GM15510 (cell line): ENCODE data around the gene ENO2.

Experiments used
- POLR2A ChIP-seq: IDR thresholded peaks from 3 replicates; pipeline ENCODE4 v1.6.1; 2011; ENCODE audit warnings: borderline replicate concordance; ENCODE audit not compliant: insufficient read length; ENCODE audit errors: extremely low read depth

ENO2 gene

DNA sequence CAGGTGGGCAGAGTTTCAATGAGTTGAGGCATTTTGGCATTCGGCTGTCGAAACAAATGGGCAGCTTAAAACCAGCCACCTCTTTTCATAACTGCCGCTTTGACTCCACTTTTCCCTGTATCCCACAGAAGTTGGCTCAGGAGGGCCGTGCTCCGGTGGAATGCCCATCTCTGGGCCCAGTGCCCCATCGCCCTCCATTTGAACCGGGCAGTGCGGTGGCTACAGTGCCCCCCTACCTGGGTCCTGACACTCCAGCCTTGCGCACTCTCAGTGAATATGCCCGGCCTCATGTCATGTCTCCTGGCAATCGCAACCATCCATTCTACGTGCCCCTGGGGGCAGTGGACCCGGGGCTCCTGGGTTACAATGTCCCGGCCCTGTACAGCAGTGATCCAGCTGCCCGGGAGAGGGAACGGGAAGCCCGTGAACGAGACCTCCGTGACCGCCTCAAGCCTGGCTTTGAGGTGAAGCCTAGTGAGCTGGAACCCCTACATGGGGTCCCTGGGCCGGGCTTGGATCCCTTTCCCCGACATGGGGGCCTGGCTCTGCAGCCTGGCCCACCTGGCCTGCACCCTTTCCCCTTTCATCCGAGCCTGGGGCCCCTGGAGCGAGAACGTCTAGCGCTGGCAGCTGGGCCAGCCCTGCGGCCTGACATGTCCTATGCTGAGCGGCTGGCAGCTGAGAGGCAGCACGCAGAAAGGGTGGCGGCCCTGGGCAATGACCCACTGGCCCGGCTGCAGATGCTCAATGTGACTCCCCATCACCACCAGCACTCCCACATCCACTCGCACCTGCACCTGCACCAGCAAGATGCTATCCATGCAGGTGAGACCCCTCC, 24.2 kb downstream of the ENO2 start:
- TF ChIP-seq POLR2A, result no peak

DNA sequence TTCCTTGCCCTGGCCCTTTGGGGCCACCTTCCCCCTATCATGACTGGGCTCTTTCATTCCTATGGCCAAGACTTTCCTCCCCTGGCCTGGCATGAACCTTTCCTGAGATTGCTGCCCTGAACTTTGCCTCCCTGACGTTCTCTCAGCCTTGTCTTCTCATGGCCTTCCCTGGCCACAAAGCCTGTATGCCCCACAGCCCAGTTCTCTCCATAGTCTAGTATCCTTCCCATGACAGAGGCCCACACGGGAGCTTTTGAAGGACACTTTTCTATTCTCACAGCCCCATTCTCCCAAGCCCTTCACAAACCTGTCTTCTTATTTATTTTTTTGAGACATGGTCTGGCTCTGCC, 24.8 kb downstream of the ENO2 start:
- no peak for TF ChIP-seq POLR2A

DNA sequence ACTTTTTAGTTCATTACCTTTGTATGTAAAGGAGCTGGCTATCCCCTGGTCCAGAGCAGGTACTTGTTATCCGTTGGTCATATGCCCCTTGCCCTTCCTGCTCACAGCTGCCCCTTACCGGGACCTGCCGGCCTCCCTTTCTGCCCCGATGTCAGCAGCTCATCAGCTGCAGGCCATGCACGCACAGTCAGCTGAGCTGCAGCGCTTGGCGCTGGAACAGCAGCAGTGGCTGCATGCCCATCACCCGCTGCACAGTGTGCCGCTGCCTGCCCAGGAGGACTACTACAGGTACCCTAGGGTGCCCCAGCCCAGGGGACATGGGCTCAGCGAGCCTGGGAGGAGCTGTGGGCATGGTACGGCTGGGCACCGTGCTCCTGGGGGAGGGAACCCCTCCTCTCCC, 26.9 kb downstream of the ENO2 start:
- no peak for TF ChIP-seq POLR2A

DNA sequence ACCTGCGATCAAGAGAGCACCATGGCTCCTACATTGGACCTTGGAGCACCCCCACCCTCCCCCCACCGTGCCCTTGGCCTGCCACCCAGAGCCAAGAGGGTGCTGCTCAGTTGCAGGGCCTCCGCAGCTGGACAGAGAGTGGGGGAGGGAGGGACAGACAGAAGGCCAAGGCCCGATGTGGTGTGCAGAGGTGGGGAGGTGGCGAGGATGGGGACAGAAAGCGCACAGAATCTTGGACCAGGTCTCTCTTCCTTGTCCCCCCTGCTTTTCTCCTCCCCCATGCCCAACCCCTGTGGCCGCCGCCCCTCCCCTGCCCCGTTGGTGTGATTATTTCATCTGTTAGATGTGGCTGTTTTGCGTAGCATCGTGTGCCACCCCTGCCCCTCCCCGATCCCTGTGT, 27.4 kb downstream of the ENO2 start:
- TF ChIP-seq POLR2A, result no peak

DNA sequence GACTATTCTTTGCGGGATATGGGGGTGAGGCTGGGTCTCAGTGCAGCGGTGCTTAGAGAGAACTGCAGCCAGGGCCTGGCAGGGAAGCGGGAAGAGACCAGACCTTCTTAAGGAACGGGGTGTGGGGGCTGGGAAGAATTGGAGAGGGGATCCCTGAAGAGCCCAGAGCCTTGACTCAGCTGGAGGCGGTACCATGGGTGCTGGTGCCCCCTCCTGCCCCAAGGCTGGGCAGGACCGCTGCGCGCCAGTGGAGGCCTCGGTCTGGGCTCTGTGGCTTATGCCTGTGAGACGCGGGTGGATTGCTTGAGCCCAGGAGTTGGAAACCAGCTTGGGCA, 27.9 kb downstream of the ENO2 start:
- no peak for TF ChIP-seq POLR2A

DNA sequence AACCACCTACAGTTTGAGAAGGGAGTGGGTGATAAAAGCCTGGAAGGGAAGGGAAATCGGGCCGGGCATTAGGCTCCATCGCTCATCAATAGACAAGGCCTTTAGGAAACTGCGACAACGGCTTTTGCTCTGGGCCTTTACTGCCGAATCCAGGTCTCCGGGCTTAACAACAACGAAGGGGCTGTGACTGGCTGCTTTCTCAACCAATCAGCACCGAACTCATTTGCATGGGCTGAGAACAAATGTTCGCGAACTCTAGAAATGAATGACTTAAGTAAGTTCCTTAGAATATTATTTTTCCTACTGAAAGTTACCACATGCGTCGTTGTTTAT, 29.0 kb downstream of the ENO2 start:
- no peak for TF ChIP-seq POLR2A

DNA sequence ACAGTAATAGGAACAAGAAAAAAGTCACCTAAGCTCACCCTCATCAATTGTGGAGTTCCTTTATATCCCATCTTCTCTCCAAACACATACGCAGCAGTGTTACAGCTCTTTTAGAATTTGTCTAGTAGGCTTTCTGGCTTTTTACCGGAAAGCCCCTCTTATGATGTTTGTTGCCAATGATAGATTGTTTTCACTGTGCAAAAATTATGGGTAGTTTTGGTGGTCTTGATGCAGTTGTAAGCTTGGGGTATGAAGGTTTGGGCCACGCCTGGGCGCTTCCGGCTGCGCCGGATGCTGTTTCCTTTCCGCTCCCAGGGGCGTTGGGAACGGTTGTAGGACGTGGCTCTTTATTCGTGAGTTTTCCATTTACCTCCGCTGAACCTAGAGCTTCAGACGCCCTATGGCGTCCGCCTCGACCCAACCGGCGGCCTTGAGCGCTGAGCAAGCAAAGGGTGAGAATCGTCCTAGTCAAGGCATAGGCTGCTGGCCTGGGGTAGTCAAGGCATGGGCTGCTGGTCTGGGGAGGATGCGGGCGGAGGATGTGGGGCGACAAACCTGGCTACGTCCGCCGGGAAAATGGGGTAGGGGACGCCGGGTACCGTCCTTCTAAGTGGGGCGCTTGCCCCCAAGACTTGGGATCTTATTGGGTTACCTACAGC, 29.5 kb downstream of the ENO2 start, which contains the start of the genes C12orf57 and RNU7-1:
C12orf57 (plus strand) TSS at position 301 of the 659 bp plus-strand sequence; CDS start at position 401, 100 bp downstream.
RNU7-1 (plus strand) TSS at position 95 of the 659 bp plus-strand sequence.
- peak; percentile 99 for TF ChIP-seq POLR2A

DNA sequence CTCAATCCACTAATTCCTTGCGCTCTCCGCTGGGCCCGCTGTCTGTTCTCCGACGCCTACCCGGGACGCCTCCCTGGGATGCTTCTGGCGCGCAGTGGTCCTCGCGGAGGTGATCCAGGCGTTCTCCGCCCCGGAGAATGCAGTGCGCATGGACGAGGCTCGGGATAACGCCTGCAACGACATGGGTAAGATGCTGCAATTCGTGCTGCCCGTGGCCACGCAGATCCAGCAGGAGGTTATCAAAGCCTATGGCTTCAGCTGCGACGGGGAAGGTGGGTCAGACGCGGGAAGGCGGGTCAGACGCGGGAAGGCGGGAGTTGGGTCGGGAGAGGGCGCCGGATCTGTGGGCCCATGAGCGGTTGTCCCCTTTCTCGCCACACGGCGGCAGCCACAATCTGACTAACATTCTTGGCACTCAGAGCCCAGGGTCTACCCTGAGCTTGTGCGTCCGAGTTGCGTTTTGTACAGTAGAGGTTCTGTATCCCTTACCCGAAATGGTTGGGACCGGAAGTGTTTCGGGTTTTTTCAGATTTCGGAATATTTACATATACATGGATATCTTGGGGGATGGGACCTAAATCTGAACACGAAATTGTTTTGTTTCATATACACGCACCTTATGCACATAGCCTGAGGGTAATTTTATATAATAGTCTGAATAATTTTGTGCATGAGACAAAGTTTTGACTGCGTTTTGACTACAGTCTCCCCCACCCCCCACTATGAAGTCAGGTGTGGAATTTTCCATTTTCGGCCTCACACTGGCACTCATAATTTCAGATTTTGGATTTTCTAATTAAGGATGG, 30.2 kb downstream of the ENO2 start:
- no peak for TF ChIP-seq POLR2A

DNA sequence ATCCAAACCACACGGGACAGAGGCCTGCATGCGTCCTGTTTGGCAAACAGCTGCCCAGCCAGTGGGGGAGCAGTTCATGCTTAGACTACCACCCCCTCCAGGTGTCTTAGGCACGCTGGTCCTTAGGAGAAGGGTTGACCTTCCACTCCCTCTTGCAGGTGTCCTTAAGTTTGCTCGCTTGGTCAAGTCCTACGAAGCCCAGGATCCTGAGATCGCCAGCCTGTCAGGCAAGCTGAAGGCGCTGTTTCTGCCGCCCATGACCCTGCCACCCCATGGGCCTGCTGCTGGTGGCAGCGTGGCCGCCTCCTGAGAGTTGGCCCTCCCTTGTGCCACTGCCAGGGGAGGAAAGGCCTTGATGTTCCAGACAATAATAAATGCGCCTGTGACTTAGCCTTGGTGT, 31.2 kb downstream of the ENO2 start:
- no peak for TF ChIP-seq POLR2A

DNA sequence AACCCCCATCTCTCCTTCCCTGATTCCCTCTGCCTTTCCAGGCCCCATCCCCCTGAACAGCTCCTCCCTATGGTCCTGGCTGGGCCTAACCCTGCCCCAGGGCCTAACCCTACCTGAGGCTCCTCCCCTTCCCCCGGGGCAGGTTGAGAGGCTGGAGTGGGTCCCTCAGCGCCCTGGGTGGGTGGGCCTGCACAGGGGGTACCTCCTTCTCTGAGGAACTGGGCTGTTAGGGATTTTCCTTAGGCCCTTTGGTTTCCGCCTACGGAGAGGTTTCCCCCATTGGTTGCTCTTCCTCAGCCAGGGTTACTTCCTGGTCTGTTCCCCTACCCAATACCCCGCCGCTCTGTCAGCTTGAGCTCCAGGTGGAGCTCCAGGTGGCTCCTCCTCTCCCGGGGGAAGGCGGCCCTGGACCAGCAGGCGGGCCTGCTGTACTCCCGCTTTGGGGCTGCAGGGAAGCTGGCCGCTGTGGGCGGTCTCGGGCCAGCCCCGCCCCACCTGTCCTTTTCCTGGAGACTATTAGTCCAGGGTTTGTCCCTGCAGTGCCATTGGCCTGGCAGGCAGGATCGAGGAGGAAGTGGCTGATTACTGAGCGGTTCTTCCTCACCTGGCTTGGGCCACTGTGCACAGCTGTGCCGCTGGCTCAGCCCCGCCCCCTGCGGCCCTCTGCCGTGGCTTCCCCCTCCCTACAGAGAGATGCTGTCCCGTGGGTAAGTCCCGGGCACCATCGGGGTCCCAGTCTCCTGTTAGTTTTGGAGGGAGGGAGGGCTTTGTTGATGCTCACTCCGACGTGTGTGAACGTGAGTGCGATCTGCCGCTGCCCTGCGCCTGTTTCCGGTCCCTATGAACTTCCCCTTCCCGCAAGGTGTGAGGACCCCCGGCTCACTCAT, 31.9 kb downstream of the ENO2 start:
- peak; percentile 55 for TF ChIP-seq POLR2A

DNA sequence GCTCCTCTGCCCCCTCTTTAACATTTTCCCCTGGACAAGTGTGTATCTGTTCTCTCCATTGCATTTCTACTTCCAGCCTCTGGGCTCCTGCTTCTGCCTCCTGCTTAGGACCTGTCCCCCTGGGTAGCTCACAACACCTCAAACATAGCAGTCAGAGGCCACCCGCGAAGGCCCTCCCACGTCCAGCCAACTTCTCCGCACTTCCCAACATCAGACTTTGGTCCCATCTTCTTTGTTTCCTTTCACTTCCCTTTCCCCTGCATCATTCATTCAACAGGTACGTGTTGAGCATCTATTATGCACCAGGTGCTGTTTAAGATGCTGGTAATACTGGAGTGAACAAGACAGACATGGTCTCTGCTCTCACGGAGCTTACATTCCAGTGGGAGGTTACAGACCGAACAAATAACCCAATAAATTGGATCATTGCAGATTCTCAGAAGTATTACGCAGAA, 32.6 kb downstream of the ENO2 start:
- TF ChIP-seq POLR2A, result no peak

DNA sequence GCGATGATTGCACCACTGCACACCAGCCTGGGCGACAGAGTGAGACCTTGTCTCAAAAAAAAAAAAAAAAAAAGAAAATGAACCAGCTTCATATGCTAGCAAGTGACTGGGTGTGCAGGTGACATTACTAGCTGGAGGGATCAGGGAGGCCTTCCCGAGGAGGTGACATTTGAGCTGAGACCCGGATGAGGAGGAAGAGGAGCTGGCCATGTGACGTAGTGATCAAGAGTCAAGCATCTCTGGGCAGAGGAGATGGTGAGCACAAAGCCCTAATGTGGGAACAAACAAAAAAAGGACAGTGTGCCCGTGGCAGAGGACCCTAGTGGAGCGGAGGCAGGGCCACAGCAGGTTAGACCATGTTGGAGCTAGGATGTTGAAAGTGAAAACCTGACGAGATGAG, 33.2 kb downstream of the ENO2 start:
- TF ChIP-seq POLR2A, result no peak

DNA sequence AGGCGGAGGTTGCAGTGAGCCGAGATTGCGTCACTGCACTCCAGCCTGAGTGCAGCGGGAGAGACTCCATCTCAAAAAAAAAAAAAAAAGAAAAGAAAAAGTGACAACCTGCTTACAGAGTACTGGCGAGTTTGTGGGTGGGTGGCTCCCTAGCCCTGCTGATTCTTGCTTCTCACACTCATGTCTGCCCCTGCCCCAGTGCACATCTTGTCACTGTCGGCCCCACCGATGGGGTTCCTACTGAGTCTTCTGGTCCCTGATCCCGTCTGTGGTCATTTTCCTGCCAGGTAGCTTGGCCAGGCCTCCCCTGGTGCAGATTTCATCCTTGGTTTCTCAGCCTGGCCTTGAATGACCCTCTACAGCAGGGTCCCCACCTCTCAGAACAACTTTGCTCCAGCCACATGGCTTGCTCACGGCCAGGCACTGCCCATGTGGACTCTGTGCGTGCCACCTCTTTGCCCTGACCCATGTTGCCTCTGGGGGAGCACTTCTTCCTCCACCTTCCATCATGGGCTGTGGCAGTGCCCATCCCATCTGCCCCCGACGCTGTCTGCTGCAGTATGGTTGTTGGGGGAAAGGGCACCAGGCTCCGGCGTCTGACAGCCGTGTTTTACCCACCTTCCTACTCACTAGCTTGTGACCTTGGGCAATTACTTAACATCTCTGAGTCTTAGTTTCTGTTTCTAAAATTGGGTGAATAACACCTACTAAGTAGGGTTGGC, 34.7 kb downstream of the ENO2 start:
- TF ChIP-seq POLR2A, result peak; percentile 33

DNA sequence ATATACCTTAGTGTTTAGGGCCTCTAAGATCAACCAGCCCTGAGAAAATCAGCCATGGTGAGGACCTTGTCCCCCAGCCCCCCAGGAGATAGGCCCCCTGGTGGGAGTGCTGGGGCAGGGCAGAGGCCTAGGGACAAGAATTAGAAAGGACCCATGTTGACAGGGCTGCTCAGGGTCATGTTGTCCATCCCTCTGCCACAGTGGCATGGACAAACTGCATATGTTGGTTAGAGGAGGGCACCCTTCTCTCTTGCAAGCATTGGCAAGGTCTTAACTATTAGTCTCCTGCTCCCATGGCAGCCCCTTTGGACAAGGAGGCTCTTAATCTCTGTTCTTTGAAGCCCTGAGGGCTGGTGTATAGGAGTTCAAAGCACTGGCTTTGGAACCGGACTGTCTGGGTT, 36.0 kb downstream of the ENO2 start:
- no peak for TF ChIP-seq POLR2A

DNA sequence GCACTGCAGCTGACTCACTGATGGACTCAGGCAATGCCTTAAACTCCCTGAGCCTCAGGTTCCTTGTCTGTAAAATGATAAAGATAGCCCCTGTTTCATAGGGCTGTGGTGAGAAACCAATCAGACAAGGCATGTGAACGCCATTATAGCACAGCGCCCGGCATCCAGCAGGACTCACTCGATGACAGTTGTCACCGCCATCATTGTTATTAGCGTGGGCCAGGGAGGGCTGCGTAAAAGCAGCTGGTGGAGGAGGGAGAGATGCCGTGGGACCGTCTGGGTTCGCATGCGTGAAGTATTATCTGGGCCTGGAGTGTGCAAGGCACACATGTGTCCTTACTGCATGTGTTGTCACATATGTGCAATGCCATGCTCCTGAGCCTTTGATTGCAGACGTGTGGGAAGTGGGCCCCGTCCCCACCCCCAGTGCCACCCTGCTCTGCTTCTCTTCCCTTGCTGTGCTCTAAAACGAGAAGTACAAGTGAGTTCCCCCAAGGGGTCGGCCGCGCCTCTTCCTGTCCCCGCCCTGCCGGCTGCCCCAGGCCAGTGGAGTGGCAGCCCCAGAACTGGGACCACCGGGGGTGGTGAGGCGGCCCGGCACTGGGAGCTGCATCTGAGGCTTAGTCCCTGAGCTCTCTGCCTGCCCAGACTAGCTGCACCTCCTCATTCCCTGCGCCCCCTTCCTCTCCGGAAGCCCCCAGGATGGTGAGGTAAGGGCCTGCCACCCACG, 36.6 kb downstream of the ENO2 start, which contains the start of gene PTPN6:
PTPN6 (plus strand) TSS at position 546 of the 730 bp plus-strand sequence; CDS start at position 703, 157 bp downstream.
- TF ChIP-seq POLR2A, result peak; percentile 96
